Left lung (tissue), 10 donors: ENCODE measurements around the gene SLC12A4. TPM values are rescaled to one million over a fixed set of nuclear protein-coding genes. Genes with fewer than 3 reads are reported as not detected.

Source experiments
- ATAC-seq: fragments of 200-7000 bp; cut with Tn5 transposase; one replicate; pipeline ENCODE4 v1.9.1; 2020; ENCODE audit warnings: moderate library complexity
- DNase-seq, 4 donors: peaks; one replicate each; pipeline ENCODE4 v3.0.0-alpha.2; 2013 to 2020
- H3K27ac ChIP-seq, 2 donors: fragments of 200-600 bp; sonication (generic) in 1 of 2; one replicate each; pipeline versions ENCODE4 v1.5.0 to v1.8.0; 2020 to 2021
- H3K27me3 ChIP-seq, 2 donors: fragments of 200-600 bp; sonication (generic) in 1 of 2; one replicate each; pipeline versions ENCODE4 v1.5.0 to v1.8.0; 2020 to 2021
- H3K36me3 ChIP-seq, 2 donors: fragments of 200-600 bp; sonication (generic) in 1 of 2; one replicate each; pipeline versions ENCODE4 v1.5.0 to v1.8.0; 2020 to 2021
- H3K4me1 ChIP-seq, 2 donors: fragments of 200-600 bp; one replicate each; pipeline ENCODE4 v1.8.0; 2021
- H3K4me3 ChIP-seq, 2 donors: fragments of 200-600 bp; sonication (generic) in 1 of 2; one replicate each; pipeline versions ENCODE4 v1.5.0 to v1.8.0; 2020 to 2021; ENCODE audit warnings: mild to moderate bottlenecking in 1 of 2
- H3K9me3 ChIP-seq, 2 donors: fragments of 200-600 bp; sonication (generic) in 1 of 2; one replicate each; pipeline versions ENCODE4 v1.5.0 to v1.8.0; 2020 to 2021
- CTCF ChIP-seq, 2 donors: fragments of 200-600 bp; sonication (generic) in 1 of 2; IDR thresholded peaks; one replicate each; pipeline versions ENCODE4 v1.5.0 to v1.8.0; 2021; ENCODE audit warnings: antibody characterized with exemption in 2 of 2
- intact Hi-C, 2 donors: fragments of 100-400 bp; cut with DNase I; formaldehyde crosslinking; loops; one replicate each; pipeline versions ENCODE4 v1.11.2 to v1.14.2; 2022
- polyA plus RNA-seq, 6 donors: library from polyadenylated mRNA; unstranded; fragments of 120-200 nt; gene quantifications; one replicate each; pipeline ENCODE4 v1.2.1, GENCODE V29; 2013; ENCODE audit not compliant: insufficient read length in 6 of 6
- total RNA-seq, 2 donors: library from RNA; stranded (reverse); fragmentation: NEBNext Ultra II Directional; extraction: Animal tissue kit (Norgen Biotek cat#: 25700); gene quantifications; one replicate each; pipeline ENCODE4 v1.2.1, GENCODE V29; 2021
- donor health status: DM: no; HTN: yes; CAD: no.
- donor health status: DM: no; HTN: no; CAD: no.

The SLC12A4 gene
- total and polyA plus RNA-seq, 8 donors: 42.6 to 121 (median 52.7) TPM

GRCh38 chr16:67926181-67926750 is 42.2 kb downstream of the SLC12A4 start:
- peaks cover 0 to 17% of the 10 kb centered on the region in 2 donors for H3K4me1 ChIP-seq
- no peak for DNase-seq
- ATAC-seq: peak; percentile 14
- H3K27me3 ChIP-seq: no peaks in the 10 kb centered on the region
- no peak overlapping the region for H3K4me3 ChIP-seq
- H3K9me3 ChIP-seq: no peaks in the 10 kb centered on the region
- no peak for TF ChIP-seq CTCF (IDR thresholded peaks at IDR 0.05)
- peaks cover 0 to 43% of the 10 kb centered on the region in 2 donors for H3K36me3 ChIP-seq
- peak overlapping the region in 1 of 2 donors; percentile 42 for H3K27ac ChIP-seq
- intact Hi-C loops: loop anchor here in 1 of 2 donors (5.0 to 10.0 kb wide), 3 partner anchors 44 to 251 kb away; partner anchors contain the start of gene NRN1L

DNA sequence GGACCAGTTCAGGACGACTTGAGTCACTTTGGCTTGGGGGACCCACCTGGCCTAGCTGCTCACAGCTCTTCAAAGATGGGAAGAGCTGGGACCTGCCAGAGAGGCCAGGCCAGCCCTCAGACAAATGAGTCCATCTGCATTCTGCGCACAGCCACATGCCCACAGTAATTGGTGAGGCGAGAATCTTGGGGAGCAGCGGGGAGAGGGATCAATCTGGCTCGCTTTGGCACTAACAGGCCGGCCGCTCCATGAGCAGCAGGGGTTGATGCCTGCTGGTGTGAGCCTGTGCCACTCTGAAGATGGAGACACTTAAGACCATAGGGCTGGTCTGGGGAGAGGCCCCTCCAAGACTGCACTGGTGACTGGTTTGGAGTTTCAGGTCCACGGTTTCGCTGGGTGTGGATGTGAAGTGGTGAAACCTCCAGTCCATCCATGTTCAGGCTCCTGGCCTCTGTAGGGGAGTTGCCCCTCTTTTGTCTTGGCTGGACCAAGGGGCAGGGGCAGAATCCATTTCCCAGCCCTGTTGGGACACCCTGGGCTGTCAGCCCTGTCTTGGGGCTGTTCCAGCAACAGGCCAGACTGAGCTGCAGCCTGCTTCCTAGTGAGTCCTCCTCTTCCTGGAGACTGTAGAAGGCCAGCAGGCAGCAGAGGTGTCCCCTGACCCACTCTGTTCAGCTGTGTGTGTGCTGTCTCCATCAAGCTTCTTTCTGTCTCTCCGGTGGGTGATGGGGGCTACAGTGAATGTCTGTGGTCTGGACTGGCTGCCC is 44.1 kb downstream of the SLC12A4 start:
- no peak for ATAC-seq
- intact Hi-C loops: loop anchor here in 1 of 2 donors (10.0 kb wide), 1 partner anchor 250 kb away; no protein-coding TSS in a partner anchor

GRCh38 chr16:67923414-67924116 is 44.9 kb downstream of the SLC12A4 start:
- no peak for TF ChIP-seq CTCF (IDR thresholded peaks at IDR 0.05)
- no peaks in the 10 kb centered on the region for H3K27me3 ChIP-seq
- H3K9me3 ChIP-seq: no peaks in the 10 kb centered on the region
- H3K27ac ChIP-seq: no peak overlapping the region
- ATAC-seq: peak; percentile 71
- intact Hi-C loops: loop anchor here in 1 of 2 donors (10.0 kb wide), 1 partner anchor 249 kb away; no protein-coding TSS in a partner anchor
- no peak for DNase-seq
- H3K36me3 ChIP-seq: peaks cover 0 to 25% of the 10 kb centered on the region in 2 donors
- peaks cover 0 to 17% of the 10 kb centered on the region in 2 donors for H3K4me1 ChIP-seq
- H3K4me3 ChIP-seq: no peak overlapping the region

More for the DNA sequence above, 44.1 kb downstream of the SLC12A4 start:
- H3K27me3 ChIP-seq: no peaks in the 10 kb centered on the region
- no peaks in the 10 kb centered on the region for H3K9me3 ChIP-seq
- TF ChIP-seq CTCF (IDR thresholded peaks at IDR 0.05): no peak
- H3K27ac ChIP-seq: no peak overlapping the region
- DNase-seq: no peak
- H3K36me3 ChIP-seq: peaks cover 0 to 32% of the 10 kb centered on the region in 2 donors
- peaks cover 0 to 17% of the 10 kb centered on the region in 2 donors for H3K4me1 ChIP-seq
- H3K4me3 ChIP-seq: no peak overlapping the region

DNA sequence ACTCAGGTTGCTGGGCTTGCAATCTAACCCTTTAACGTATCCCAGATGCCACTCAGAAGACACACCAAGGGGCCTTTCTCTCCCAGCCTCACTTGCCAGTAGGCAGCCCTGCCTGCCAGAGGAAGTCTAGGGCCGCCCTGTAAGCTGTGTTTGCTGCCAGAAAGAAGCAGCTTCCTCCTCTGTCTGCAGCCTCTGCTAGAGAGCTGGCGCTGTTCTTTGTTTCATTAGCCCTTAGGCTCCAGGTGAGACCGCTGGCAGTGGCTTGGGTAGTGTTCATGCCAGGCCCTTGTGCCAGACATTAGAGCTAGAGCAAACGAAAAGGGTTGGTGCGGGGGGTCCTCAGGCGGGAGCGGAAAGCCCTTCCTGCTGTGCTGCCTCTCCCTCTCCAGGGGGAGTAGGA is 45.7 kb downstream of the SLC12A4 start:
- DNase-seq: no peak
- Histone ChIP-seq H3K4me3 (no peak overlapping the region), H3K36me3 (peaks cover 0 to 20% of the 10 kb centered on the region in 2 donors), H3K27me3 (no peaks in the 10 kb centered on the region), H3K9me3 (no peaks in the 10 kb centered on the region), H3K27ac (no peak overlapping the region), H3K4me1 (peaks cover 0 to 21% of the 10 kb centered on the region in 2 donors)
- intact Hi-C loops: loop anchor here in 1 of 2 donors (10.0 kb wide), 1 partner anchor 248 kb away; no protein-coding TSS in a partner anchor
- TF ChIP-seq CTCF (IDR thresholded peaks at IDR 0.05): no peak
- no peak for ATAC-seq
